DMS79 (cell line): Measurements from ENCODE around the gene TPCN2.
"Not testable (repeated sequence)": the region's sequence is repeated elsewhere in the genome, so short reads cannot be mapped to it uniquely, and the experiment has no call there.

Experiments
- DNase-seq: peaks from one replicate; lab custom pipeline; 2025; lab: John Stamatoyannopoulos, UW

Gene TPCN2

DNA sequence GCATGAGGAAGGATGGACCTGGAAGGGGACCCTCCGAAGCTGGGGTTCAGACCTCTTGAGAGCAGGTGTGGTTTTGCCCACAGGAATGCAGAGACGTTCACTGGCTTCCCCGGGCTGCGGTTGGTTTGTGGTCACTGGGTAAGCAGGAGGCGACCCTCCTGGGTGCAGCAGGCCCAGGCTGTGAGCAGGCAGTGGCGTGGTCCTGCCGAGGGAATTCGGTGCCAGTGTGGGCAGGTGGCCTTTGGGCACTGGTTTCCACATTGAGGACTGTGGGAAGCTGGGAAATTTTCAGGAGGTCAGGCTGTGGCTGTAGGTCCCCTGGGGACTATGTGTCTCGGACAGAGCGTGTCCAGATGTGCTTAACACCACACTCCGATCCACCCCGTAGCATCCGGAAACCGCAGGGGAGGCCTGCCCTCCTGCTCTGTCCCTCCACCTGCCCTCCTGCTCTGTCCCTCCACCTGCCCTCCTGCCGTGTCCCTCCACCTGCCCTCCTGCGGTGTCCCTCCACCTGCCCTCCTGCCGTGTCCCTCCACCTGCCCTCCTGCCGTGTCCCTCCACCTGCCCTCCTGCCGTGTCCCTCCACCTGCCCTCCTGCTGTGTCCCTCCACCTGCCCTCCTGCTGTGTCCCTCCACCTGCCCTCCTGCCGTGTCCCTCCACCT, 27.5 kb downstream of the TPCN2 start:
- DNase-seq, result no peak

DNA sequence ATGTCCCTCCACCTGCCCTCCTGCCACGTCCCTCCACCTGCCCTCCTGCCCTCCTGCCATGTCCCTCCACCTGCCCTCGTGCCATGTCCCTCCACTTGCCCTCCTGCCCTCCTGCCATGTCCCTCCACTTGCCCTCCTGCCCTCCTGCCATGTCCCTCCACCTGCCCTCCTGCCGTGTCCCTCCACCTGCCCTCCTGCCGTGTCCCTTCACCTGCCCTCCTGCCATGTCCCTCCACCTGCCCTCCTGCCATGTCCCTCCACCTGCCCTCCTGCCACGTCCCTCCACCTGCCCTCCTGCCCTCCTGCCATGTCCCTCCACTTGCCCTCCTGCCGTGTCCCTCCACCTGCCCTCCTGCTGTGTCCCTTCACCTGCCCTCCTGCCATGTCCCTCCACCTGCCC, 28.2 kb downstream of the TPCN2 start:
- not testable (repeated sequence) for DNase-seq

DNA sequence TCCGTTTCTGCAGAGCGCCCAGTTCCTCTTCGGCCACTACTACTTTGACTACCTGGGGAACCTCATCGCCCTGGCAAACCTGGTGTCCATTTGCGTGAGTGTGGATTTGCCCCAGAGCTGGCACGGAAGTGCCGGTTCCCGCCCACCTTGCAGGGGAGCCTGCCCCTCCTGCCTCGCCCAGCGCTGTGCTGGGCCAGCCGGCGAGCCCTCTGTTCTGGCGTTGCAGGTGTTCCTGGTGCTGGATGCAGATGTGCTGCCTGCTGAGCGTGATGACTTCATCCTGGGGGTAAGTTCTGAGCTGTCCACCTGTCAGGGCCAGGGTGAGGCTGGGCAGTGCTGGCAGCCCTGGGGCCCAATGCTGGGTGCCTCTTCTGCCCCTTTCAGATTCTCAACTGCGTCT, 29.8 kb downstream of the TPCN2 start:
- no peak for DNase-seq

DNA sequence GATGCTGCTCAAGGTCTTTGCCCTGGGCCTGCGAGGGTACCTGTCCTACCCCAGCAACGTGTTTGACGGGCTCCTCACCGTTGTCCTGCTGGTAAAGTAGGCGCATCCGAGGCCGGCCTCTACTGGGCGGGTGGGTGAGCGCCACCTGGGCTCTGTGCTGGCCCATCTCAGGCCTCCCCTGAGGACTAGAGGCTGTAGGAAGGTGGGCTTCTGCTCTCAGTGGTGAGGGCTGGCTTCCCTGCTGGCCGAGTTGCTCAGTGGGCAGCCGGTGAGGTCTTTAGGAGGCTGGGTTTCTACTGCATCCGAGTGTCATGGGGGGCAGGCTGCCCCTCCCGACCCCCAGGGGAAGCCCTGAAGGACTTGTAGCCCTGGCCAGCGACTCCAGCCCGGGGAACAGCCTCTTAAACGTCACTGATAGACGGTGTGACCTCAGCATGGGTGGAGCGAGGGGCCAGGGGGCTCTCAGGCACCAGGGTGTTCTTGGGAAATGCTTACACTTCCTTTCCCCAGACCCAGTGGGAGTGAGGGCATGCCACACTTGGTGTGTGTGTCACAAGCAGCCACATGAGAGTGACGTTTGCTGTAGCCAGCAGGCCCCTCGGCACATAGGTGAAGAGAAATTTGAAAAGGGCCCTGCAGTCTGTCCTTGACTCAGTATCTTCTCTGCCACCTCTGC, 30.3 kb downstream of the TPCN2 start:
- no peak for DNase-seq

DNA sequence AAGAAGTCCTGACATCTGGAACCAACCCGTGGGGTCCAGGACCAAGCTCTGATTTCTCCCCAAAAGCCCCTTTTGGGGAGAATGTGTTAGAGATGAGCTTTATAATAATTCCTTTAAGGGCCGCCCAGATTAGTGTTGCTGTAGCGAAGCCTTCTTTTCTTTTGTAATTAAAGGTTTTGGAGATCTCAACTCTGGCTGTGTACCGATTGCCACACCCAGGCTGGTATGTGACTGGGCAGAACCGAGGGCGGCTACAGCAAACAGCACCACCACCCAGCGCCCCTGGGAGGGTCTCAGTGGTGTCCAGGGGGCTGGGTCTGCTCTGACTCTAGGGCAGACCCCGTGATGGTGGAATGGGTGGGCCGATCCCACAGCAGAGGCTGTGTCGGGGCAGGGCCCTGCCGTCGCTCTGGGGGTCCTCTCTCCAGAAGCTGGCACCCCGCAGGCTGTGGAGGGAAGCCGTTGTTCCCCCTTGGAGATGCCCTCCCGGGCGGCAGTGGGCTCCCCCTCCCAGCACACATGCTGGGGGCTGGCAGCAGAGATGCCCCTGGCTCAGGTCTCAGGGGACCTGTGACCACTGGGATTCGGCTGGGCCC, 31.0 kb downstream of the TPCN2 start:
- DNase-seq, result no peak

DNA sequence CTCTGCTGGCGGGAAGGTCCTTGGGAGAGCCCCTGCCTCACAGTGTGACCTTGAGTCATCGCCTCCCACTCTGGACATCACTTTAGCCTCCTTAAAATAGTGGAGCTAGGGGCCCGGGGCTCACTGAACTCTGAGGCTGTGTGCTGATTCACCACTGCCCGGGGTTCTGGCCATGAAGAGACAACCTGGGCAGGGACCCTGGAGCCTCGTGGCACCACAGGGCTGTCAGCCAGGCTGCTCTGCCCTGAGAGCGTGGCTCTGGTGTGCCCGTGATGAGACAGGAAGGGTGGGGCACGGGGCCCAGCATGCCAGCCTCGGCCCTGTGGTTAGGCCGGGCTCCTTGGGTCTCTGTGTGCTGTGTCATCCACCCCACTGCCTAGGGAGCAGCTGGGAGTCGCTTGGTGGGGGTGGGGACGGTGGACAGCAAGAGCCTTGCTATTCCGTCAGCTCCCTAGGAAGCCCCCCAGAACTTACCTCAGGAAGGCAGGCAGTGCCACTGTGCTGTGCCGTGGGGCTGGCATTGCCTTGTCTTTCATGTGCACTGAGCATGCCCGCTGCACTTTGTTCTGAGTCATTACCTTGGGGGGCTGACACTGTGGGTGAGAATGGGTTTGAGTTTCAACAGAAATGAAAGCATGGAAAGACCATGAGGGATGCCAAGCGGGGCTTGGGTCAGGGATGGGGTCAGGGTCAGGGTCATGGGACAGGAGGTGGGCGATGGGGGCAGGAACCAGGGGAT, 31.7 kb downstream of the TPCN2 start:
- no peak for DNase-seq

DNA sequence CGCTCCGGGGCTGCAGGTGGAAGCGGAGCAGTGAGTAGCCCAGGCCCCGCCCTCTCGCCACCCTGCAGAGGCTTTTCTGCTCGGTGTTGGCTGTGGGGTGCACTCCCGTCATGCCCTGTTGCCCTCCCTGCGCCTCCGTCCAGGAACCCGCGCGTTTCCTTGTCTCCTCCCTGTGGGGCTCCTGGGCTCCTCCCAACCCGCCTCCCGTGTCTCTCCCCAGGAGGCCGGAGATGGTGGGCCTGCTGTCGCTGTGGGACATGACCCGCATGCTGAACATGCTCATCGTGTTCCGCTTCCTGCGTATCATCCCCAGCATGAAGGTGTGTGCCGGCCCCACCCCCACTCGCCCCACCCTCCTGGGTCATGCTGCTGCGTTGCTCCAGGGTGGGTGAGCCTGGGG, 32.4 kb downstream of the TPCN2 start:
- DNase-seq, result no peak

DNA sequence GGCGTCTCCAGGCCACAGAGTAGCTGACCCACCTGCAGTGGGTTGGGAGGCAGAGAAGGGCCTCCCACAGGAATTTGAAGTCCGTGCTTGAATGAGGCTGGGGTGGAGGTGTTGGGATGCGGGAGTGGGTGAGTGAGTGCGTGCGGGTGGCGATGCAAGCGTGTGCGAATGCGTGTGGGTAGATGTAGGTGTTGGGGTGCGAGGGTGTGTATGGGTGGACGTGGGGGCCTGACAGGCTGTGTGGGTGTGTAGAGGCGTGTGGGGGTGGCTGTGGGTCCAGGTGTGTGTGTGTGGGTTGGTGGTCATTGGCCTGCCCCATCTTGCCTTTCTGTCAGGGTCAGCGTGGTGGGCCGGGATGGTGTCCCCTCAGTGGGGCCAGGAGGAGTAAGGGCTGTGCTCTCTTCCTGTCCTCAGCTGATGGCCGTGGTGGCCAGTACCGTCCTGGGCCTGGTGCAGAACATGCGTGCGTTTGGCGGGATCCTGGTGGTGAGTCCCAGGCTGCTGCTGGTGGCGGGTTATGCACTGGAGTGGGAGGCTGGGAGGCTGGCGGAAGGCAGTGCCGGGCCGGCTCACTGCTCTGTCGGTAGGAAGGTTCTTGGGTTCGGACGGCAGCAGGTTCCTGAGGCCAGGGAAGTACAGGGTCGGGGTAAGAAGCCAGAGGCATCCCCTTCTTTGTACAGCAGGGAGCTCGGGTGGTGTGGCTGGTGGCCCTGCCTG, 35.0 kb downstream of the TPCN2 start:
- DNase-seq, result no peak

DNA sequence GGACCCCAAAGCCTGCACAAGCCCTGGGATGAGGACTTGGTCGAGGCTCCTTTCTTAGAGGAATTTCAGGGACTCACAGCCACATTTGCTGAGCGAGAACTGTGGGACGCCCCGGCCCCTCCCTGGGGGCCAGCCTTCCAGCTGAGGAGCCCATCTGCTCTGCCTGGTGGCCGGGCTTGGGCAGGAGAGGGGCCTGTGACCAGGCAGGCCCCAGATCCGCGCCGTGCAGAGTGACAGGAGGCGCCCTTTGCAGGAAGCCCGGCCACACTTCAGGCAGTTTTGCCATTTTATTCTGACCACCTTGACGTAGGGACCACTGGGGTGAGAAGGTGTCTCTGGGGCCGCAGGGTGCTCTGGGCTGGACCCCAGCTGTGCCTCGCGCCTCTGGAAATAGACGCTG, 35.6 kb downstream of the TPCN2 start:
- DNase-seq, result no peak

DNA sequence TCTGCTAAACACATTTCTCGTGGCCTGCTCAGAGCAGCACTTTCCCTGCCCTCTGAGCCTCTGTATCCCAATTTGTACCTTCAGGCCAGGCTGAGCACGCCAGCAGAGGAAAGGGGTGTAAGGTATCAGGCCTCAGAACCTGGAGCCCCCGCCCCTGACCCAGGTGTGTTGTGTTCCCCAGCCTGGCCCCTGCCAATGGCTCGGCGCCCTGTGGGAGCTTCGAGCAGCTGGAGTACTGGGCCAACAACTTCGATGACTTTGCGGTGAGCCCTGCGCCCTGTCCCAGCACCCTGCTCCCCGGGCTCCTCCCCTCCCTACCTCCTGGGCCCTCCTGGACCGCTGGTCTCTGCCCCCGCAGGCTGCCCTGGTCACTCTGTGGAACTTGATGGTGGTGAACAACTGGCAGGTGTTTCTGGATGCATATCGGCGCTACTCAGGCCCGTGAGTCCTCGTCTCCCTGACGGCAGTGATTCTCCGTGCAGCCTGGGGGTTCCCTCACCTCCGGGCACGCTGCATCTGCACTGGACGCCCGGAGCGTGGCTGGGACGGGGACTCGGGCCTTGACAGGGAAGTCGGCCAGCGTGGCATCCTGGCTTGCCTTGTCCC, 36.9 kb downstream of the TPCN2 start:
- DNase-seq, result no peak

DNA sequence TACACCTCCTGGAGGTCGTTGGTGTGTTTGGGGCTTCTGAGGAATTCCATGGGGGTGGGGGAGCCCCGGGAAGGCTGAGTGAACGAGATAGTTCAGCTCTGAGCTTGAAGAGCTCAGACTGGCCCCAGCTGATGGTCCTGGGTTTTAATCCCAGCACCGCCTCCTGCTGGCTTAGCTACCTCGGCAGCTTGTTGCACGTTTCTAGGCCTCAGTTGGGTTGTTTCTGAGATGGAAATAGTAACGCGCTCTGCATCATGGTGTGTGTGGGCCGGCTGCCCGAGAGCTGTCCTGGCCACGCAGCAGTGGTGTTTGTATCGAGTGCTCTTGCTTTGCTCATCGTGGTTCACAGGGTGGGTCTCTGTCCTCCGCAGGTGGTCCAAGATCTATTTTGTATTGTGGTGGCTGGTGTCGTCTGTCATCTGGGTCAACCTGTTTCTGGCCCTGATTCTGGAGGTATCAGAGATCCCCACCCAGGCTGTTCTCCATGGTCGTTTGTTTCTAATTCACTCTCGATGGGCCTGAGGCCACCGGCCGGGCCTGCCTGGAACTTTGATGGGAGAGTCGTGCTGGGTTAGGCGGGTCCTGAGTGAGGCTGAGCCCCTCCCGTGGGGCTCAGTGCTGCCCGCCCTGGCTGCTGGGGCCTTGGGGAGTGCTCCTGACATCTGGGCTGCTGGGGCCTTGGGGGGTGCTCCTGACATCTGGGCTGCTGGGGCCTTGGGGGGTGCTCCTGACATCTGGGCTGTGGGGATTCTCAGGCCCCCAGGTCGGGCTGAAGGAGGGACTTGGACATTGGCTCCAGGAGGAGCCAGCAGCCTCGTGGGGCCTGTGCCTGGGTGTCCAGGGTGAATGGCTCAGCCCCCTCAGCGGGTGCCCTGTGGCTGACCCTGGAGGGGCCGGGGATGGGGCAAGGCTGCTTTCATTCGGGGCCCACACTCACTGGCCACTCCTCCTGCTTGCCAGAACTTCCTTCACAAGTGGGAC, 37.7 kb downstream of the TPCN2 start:
- no peak for DNase-seq

DNA sequence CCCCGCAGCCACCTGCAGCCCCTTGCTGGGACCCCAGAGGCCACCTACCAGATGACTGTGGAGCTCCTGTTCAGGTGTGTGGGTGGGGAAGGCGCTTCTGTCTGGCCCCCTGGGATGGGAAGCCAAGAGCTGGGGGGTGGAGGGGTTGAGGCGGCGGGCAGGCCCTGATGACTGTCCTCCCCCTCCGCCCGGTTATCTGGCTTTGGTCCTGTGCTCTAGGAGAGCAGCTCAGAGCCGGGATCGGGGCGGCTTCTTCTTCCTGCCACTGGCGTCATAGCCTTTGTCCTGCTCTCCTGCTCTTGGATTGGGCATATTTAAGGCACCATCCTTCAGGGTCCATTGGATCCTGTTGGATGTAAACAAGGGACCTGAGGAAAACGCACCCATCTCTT, 38.4 kb downstream of the TPCN2 start:
- DNase-seq, result no peak

DNA sequence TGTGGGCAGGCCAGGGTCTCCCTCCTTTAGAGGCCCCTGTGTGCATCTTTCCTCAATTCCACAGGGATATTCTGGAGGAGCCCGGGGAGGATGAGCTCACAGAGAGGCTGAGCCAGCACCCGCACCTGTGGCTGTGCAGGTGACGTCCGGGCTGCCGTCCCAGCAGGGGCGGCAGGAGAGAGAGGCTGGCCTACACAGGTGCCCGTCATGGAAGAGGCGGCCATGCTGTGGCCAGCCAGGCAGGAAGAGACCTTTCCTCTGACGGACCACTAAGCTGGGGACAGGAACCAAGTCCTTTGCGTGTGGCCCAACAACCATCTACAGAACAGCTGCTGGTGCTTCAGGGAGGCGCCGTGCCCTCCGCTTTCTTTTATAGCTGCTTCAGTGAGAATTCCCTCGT, 39.1 kb downstream of the TPCN2 start:
- no peak for DNase-seq

DNA sequence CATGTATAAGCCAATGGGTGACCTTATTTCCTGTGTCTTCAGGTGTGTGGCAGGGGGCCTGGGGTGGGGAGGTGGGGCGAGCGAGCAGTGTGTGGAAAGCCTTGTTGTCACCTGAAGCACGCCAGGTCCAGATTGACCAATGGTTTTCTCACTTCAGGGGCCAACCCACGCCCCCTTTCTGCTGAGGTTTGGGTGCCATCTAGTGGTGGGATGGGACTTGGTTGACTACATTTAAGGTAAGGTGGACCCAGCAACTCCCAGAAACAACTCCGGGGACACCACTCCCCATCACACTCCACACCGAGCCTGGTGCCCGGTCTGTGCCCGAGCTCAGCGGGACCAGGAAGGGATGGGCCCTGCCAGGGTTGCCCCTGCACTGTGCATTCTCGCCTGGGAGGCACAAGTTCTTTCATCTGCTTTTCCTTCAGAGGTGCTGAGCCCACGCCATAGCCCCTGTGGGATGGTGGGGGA, 40.0 kb downstream of the TPCN2 start:
- DNase-seq, result peak; percentile 44

DNA sequence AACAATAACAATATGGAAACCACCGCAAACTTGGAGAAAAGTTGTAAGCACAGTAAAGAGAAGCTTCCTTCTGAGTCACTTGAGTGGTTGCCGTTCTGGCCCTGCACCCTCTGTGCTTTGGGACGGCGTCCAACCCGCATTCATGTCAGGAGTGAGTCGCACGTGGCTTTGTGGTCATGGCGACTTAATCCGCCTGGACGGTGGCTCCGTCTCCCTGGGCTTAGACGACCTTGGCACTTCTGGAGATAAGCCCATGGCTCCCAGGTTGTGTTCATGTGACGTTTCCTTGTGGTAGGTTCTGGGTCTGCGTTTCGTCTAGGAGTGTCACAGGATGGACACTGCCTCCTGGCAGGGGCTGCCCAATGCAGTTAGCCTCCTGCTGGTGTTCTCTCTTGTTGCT, 40.5 kb downstream of the TPCN2 start:
- no peak for DNase-seq

DNA sequence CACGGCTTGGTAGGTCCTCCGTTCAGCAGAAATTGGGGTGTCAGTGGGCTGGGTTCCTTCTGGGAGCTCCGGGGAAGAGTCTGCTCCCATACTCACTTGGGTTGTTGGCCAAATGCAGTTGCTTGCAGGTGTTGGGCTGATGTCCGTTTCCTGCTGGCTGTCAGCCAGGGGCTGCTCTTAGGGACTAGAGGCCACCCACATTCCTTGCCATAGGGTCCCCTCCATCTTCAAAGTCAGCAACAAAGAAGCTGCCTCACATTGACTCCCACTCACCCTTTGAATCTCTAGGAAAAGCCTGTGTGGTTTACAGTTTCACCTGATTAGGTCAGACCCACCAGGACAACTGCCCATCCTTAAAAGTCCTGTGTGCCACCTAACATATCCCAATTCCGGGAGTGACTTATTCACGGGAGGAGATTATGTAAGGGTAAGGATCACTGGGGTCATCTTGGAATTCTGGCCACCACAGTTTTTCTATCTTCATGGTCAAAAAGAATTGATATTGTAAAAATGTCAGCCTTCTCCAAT, 43.0 kb downstream of the TPCN2 start:
- DNase-seq, result no peak

DNA sequence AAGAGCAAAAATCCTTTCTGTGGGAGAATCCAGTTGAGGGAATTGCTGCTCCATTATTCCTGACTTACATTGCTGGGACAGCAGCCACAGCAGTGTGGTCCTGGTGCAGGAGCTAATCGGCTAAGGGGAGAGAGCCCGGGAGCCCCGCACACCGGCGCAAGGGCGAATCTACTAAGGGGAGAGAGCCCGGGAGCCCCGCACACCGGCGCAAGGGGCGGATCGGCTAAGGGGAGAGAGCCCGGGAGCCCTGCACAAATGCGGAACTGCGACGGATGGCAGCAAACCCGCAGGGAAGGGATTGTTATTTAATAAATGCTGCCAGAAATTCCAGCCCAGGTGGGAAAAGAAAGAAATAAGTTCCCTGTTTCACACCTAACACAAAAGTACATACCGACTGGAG, 43.5 kb downstream of the TPCN2 start:
- no peak for DNase-seq

DNA sequence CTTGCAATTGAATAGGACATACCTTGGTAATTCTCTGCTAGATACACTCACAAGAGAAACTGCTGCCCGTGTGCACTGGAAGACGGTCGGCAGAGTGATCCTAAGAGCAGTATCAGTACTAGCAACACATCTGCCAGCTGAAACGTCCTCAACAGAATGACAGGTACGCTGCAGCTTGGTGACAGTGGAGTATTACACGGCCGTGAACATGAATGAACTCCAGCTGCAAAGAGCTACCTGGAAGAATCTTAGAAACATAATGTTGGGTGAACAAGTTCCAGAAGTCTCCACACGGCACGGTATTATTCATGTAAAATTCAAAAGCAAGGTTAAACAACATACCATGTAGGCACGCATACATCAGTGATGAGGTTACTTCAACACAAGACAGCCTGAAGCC, 44.4 kb downstream of the TPCN2 start:
- no peak for DNase-seq

DNA sequence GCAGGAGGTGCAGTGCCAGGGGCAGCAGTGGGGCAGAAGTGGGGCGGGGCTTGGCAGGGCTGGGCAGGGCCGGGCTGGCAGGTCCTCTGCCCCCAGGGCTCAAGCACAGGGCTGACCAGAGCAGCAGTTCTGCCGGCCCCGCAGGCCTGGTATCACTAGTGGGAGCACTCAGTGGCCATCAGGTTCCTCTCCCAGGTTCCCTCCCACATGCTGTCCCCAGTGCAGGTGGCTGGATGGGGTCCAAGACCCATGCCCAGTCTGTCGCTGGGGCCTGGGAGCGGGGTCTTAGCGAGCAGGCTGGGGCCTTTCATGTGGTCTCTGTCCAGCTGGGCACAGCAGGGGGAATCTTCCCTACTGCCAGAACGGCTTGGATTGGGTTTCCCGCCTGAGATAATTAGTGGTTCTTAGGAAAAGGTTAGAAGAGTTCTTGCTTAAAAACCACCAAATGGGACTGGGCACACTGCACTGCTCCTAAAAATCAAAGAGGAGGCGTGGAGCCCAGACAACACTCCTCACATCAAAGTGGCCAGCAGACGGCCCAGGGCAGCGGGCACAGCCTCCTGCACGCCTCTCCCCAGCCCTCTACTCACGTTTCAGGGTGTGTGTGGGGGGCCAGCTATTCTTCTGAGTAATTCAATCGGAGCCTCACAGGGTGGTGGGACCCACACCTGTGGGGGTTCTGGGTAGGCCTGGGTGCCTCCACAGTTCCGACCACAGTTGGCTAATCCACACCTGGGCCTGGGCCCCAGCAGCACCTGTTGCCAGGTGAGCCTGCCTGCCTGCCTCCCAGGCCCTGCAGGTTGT, 45.6 kb downstream of the TPCN2 start:
- DNase-seq, result no peak

DNA sequence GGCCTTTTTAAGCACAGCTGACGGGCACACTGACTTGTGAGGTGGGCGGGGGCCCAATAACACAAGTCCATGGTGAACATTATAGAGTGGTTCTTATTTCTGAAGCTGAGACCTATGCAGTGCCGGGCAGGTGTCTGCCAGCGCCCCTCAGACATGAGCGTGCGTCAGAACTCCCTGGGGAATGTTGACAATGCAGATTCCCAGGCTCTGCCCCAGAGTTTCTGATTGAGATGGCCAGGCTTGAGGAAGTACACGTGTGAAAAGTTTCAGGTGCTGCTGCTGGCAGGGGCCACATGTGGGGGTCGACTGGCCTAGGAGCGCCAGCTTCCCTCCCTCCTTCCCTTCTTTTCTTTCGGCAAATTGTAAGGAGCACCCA, 46.2 kb downstream of the TPCN2 start:
- no peak for DNase-seq
